Neural cell (in vitro differentiated cells): ENCODE data around the gene UCKL1. TPM values are rescaled to one million over a fixed set of nuclear protein-coding genes. Genes with fewer than 3 reads are reported as not detected.

Source experiments
- H2AFZ ChIP-seq: fragments of 200-600, 300-800 bp; sonication (generic), shearing (Covaris generic); 2 replicates; pipeline ENCODE4 v1.6.0; 2014; ENCODE audit warnings: low read depth, mild to moderate bottlenecking, antibody characterized with exemption, low read length, moderate library complexity
- H3F3A ChIP-seq: fragments of 200-600 bp; shearing (Covaris generic); 2 replicates; pipeline ENCODE4 v1.6.1; 2016; ENCODE audit warnings: mild to moderate bottlenecking, moderate library complexity, mixed read lengths, antibody characterized with exemption, low read length; ENCODE audit not compliant: insufficient read depth, poor library complexity, severe bottlenecking
- H3K27ac ChIP-seq: fragments of 200-600, 300-800 bp; sonication (generic), shearing (Covaris generic); 2 replicates; pipeline ENCODE4 v1.5.1; 2014; ENCODE audit warnings: mild to moderate bottlenecking, low read length, moderate library complexity
- H3K27me3 ChIP-seq: fragments of 300-800, 200-600 bp; sonication (generic), shearing (Covaris generic); 2 replicates; pipeline ENCODE4 v1.6.0; 2014; ENCODE audit warnings: mild to moderate bottlenecking, low read depth, low read length, moderate library complexity; ENCODE audit not compliant: insufficient read depth
- H3K36me3 ChIP-seq: fragments of 300-800, 200-600 bp; sonication (generic), shearing (Covaris generic); 2 replicates; pipeline ENCODE4 v1.5.1; 2014; ENCODE audit warnings: mild to moderate bottlenecking, antibody characterized with exemption, low read length, moderate library complexity; ENCODE audit not compliant: insufficient read depth
- H3K4me2 ChIP-seq: fragments of 300-800, 200-600 bp; sonication (generic), shearing (Covaris generic); 2 replicates; pipeline ENCODE4 v1.6.0; 2014; ENCODE audit warnings: mild to moderate bottlenecking, low read length
- H3K4me3 ChIP-seq: fragments of 300-800, 200-600 bp; sonication (generic), shearing (Covaris generic); 2 replicates; pipeline ENCODE4 v1.5.1; 2014; ENCODE audit warnings: mild to moderate bottlenecking, low read length, moderate library complexity
- H3K79me2 ChIP-seq: fragments of 200-600 bp; shearing (Covaris generic); replicated peaks from 2 replicates; pipeline ENCODE4 v1.6.0; 2014; ENCODE audit warnings: mild to moderate bottlenecking, low read length, moderate library complexity; ENCODE audit not compliant: insufficient read depth
- H3K9ac ChIP-seq: fragments of 300-800, 200-600 bp; sonication (generic), shearing (Covaris generic); 2 replicates; pipeline ENCODE4 v1.6.1; 2016; ENCODE audit warnings: mild to moderate bottlenecking, low read length, mixed read lengths
- H3K9me2 ChIP-seq: fragments of 200-600 bp; shearing (Covaris generic); 2 replicates; pipeline ENCODE4 v1.6.1; 2016; ENCODE audit warnings: mild to moderate bottlenecking, low read length, mixed read lengths; ENCODE audit not compliant: insufficient read depth
- H3K9me3 ChIP-seq: fragments of 200-600, 300-800 bp; sonication (generic), shearing (Covaris generic); 2 replicates; pipeline ENCODE4 v1.6.1; 2016; ENCODE audit warnings: mild to moderate bottlenecking, mixed run types, low read length, moderate library complexity, mixed read lengths
- H4K20me1 ChIP-seq: fragments of 200-600 bp; shearing (Covaris generic); 2 replicates; pipeline ENCODE4 v1.6.1; 2016; ENCODE audit warnings: mild to moderate bottlenecking, mixed run types; ENCODE audit not compliant: insufficient read depth
- EP300 ChIP-seq: fragments of 450-650 bp; conservative IDR thresholded peaks from 2 replicates; pipeline ENCODE4 v1.6.1; 2014; ENCODE audit warnings: antibody characterized with exemption, mild to moderate bottlenecking, moderate library complexity; ENCODE audit not compliant: poor library complexity, severe bottlenecking
- EZH2 ChIP-seq: fragments of 200-600, 300-800 bp; shearing (Covaris generic), sonication (generic); IDR thresholded peaks from 2 replicates; pipeline ENCODE4 v1.6.1; 2014; ENCODE audit warnings: antibody characterized with exemption, low read length, borderline replicate concordance, mild to moderate bottlenecking; ENCODE audit not compliant: insufficient read depth, poor library complexity, severe bottlenecking
- MXI1 ChIP-seq: fragments of 450-650 bp; conservative IDR thresholded peaks from 2 replicates; pipeline ENCODE4 v1.6.1; 2014; ENCODE audit warnings: antibody characterized with exemption, mild to moderate bottlenecking; ENCODE audit not compliant: poor library complexity, severe bottlenecking
- POLR2AphosphoS5 ChIP-seq: IDR thresholded peaks from 2 replicates; pipeline ENCODE4 v1.6.1; 2012
- RAD21 ChIP-seq: fragments of 450-650 bp; conservative IDR thresholded peaks from 2 replicates; pipeline ENCODE4 v1.6.1; 2014; ENCODE audit warnings: antibody characterized with exemption, mild to moderate bottlenecking, moderate library complexity
- SMC3 ChIP-seq: fragments of 450-650 bp; conservative IDR thresholded peaks from 2 replicates; pipeline ENCODE4 v1.6.1; 2014; ENCODE audit warnings: antibody characterized with exemption, mild to moderate bottlenecking, moderate library complexity; ENCODE audit not compliant: poor library complexity
- TAF1 ChIP-seq: IDR thresholded peaks from 2 replicates; pipeline ENCODE4 v1.6.1; 2012; ENCODE audit warnings: low read depth
- polyA plus RNA-seq: library from polyadenylated mRNA; depleted of rRNA; stranded (reverse); fragments of >200 nt; gene quantifications from 2 replicates; pipeline ENCODE4 v1.2.3, GENCODE V29; 2014
- TF ChIP-seq, protein P1 (sequence below): fragments of 450-650 bp; IDR thresholded peaks from 2 replicates; pipeline ENCODE4 v1.5.1; 2014; ENCODE audit warnings: antibody characterized with exemption, mild to moderate bottlenecking, moderate library complexity; ENCODE audit not compliant: poor library complexity, severe bottlenecking
- TF ChIP-seq, protein P2 (sequence below): IDR thresholded peaks from 2 replicates; pipeline ENCODE4 v1.6.1; 2012; ENCODE audit warnings: borderline replicate concordance

UCKL1 gene
- polyA plus RNA-seq, 1 donor from 2014 or later: 58.9 TPM

DNA sequence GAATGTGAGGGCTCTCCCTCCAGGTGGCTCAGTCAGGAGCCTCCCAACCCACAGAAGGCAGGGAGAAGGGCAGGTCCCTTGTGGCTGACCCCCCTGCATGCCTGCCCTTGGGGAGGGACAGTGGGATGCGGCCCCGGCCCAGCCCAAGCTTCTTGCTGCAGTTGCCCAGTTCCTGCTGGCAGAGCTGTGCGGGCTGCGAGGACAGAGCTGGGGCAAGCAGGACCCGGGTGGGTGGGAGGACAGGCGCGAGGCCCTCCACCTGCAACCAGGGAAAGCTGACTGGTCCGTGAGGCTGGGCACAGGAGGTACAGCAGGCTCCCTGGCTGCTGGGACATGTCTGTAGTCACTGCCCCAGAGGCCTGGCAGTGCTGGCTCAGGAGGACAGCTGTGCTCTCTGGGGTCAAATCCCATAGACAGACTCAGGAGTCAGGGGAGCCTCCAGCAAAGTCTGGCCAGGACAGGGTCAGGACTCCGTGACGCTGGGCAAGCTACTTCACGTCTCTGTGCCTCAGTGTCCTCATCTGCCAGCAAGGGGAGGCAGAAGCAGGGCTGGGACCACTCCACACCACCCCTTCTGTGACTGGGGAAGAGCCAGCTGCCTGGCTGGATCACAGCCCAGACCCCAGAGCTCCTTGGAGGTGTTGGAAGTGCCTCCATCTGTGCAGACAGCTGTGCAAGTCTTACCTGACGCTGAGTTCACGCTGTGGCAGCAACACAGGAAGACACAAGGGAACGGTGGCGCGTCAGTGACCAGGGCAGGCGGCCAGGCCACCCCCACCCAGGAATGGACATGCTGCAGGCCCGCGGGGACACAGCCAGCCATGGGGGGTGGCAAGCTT is 13.0 kb downstream of the UCKL1 start:
- Histone ChIP-seq H2AFZ (no peak overlapping the region), H3K9me3 (no peaks in the 10 kb centered on the region), H3K4me2 (no peak overlapping the region), H3K27me3 (no peaks in the 10 kb centered on the region), H3K4me3 (no peak overlapping the region), H4K20me1 (no peaks in the 10 kb centered on the region), H3K9me2 (no peaks in the 10 kb centered on the region), H3K27ac (no peak overlapping the region), H3F3A (no peaks in the 10 kb centered on the region), H3K36me3 (no peaks in the 10 kb centered on the region), H3K79me2 (peaks cover 12% of the 10 kb centered on the region), H3K9ac (no peak overlapping the region)
- no peak for TF ChIP-seq SMC3
- no peak for TF ChIP-seq POLR2AphosphoS5
- TF ChIP-seq EP300: no peak
- no peak for TF ChIP-seq MXI1
- TF ChIP-seq, protein P1, sequence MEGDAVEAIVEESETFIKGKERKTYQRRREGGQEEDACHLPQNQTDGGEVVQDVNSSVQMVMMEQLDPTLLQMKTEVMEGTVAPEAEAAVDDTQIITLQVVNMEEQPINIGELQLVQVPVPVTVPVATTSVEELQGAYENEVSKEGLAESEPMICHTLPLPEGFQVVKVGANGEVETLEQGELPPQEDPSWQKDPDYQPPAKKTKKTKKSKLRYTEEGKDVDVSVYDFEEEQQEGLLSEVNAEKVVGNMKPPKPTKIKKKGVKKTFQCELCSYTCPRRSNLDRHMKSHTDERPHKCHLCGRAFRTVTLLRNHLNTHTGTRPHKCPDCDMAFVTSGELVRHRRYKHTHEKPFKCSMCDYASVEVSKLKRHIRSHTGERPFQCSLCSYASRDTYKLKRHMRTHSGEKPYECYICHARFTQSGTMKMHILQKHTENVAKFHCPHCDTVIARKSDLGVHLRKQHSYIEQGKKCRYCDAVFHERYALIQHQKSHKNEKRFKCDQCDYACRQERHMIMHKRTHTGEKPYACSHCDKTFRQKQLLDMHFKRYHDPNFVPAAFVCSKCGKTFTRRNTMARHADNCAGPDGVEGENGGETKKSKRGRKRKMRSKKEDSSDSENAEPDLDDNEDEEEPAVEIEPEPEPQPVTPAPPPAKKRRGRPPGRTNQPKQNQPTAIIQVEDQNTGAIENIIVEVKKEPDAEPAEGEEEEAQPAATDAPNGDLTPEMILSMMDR: no peak
- TF ChIP-seq RAD21: no peak
- TF ChIP-seq EZH2: no peak
- TF ChIP-seq, protein P2, sequence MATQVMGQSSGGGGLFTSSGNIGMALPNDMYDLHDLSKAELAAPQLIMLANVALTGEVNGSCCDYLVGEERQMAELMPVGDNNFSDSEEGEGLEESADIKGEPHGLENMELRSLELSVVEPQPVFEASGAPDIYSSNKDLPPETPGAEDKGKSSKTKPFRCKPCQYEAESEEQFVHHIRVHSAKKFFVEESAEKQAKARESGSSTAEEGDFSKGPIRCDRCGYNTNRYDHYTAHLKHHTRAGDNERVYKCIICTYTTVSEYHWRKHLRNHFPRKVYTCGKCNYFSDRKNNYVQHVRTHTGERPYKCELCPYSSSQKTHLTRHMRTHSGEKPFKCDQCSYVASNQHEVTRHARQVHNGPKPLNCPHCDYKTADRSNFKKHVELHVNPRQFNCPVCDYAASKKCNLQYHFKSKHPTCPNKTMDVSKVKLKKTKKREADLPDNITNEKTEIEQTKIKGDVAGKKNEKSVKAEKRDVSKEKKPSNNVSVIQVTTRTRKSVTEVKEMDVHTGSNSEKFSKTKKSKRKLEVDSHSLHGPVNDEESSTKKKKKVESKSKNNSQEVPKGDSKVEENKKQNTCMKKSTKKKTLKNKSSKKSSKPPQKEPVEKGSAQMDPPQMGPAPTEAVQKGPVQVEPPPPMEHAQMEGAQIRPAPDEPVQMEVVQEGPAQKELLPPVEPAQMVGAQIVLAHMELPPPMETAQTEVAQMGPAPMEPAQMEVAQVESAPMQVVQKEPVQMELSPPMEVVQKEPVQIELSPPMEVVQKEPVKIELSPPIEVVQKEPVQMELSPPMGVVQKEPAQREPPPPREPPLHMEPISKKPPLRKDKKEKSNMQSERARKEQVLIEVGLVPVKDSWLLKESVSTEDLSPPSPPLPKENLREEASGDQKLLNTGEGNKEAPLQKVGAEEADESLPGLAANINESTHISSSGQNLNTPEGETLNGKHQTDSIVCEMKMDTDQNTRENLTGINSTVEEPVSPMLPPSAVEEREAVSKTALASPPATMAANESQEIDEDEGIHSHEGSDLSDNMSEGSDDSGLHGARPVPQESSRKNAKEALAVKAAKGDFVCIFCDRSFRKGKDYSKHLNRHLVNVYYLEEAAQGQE: no peak
- TF ChIP-seq TAF1: no peak

DNA sequence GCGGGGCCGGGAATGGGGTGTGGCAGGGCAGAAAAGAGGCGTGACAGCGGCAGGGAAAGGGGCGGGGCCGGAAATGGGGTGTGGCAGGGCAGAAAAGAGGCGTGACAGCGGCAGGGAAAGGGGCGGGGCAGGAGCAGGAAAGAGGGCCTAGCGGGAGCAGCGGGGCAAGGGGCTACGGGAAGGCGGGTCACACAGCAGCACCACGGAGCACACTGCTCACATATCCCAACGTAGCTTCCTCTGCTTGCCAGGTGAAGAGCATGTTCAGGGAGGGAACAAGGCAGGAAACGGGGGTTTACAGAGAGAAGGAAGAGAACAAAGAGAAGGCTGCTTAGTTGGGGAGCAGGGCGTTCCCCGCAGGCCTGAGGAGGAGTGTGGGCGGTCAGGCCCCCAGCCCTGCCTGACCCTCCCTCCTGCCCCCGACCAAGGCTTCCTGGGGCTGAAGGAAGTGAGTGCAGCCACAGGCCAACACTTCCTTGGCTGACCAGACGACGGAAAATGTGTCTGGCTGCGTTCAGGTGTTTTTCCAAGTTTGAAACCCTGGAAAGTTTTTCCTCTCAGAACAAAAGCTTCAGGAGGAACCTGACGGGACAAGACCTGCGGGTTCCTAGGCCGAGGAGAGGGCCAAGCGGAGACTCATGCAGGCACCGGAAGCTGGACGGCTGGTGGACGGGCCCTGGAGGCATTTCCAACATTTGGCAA is 13.8 kb downstream of the UCKL1 start:
- no peaks in the 10 kb centered on the region for H3K9me2 ChIP-seq
- no peaks in the 10 kb centered on the region for H3K9me3 ChIP-seq
- no peak overlapping the region for H3K27ac ChIP-seq
- H3K4me3 ChIP-seq: no peak overlapping the region
- no peak overlapping the region for H2AFZ ChIP-seq
- H3K36me3 ChIP-seq: no peaks in the 10 kb centered on the region
- no peaks in the 10 kb centered on the region for H4K20me1 ChIP-seq
- TF ChIP-seq MXI1: no peak
- H3K27me3 ChIP-seq: no peaks in the 10 kb centered on the region
- H3K4me2 ChIP-seq: no peak overlapping the region
- peaks cover 4% of the 10 kb centered on the region for H3K79me2 ChIP-seq
- no peak overlapping the region for H3K9ac ChIP-seq
- H3F3A ChIP-seq: no peaks in the 10 kb centered on the region
